Aorta (tissue), 5 donors: ENCODE data around the gene SLC16A3. TPM values are rescaled to one million over a fixed set of nuclear protein-coding genes. Genes with fewer than 3 reads are reported as not detected.

ENCODE experiments used
- ATAC-seq: fragments of 200-7000 bp; cut with Tn5 transposase; one replicate; pipeline ENCODE4 v1.9.1; 2022; ENCODE audit warnings: moderate library complexity; ENCODE audit not compliant: low FRiP score
- DNase-seq, 2 donors: peaks; one replicate each; pipeline ENCODE4 v3.0.0-alpha.2; 2020
- H3K27ac ChIP-seq, 2 donors: one replicate each; pipeline ENCODE4 v1.5.1; 2013; ENCODE audit warnings: low read length in 2 of 2, mild to moderate bottlenecking in 2 of 2, moderate library complexity in 2 of 2, control low read depth in 1 of 2, inconsistent platforms in 1 of 2, low read depth in 1 of 2
- H3K27me3 ChIP-seq, 2 donors: one replicate each; pipeline ENCODE4 v1.6.1; 2013; ENCODE audit warnings: control low read depth in 1 of 2, low read length in 1 of 2, mild to moderate bottlenecking in 1 of 2, moderate library complexity in 1 of 2; ENCODE audit not compliant: insufficient read depth in 2 of 2, control insufficient read depth in 1 of 2
- H3K36me3 ChIP-seq, 2 donors: one replicate each; pipeline ENCODE4 v1.6.1; 2013; ENCODE audit warnings: control low read depth in 1 of 2, low read length in 1 of 2, mild to moderate bottlenecking in 1 of 2; ENCODE audit not compliant: insufficient read depth in 2 of 2, control insufficient read depth in 1 of 2
- H3K4me1 ChIP-seq, 2 donors: one replicate each; pipeline ENCODE4 v1.6.1; 2013; ENCODE audit warnings: low read length in 2 of 2, control low read depth in 1 of 2, mild to moderate bottlenecking in 1 of 2, moderate library complexity in 1 of 2; ENCODE audit not compliant: insufficient read depth in 2 of 2, control insufficient read depth in 1 of 2
- H3K4me3 ChIP-seq, 2 donors: one replicate each; pipeline ENCODE4 v1.5.1; 2013; ENCODE audit warnings: low read length in 2 of 2, control low read depth in 1 of 2, mild to moderate bottlenecking in 1 of 2
- H3K9me3 ChIP-seq: one replicate; pipeline ENCODE4 v1.6.1; 2013; ENCODE audit warnings: mild to moderate bottlenecking, low read length; ENCODE audit not compliant: control insufficient read depth
- whole genome bisulfite sequencing, 2 donors: extraction: QIAGEN DNeasy Blood & Tissue Kit; methylation state at CpG; one replicate each; pipeline ENCODE4 v1.1.7; 2013; 5-methylcytosine and 5-hydroxymethylcytosine counted together
- intact Hi-C, 2 donors: fragments of 100-400 bp; cut with DNase I; formaldehyde crosslinking; loops; one replicate each; pipeline versions ENCODE4 v1.14.2 to v1.15.0; 2022
- long read RNA-seq, 2 donors: library from polyadenylated mRNA; unstranded; transcript quantifications; one replicate each; pipeline ENCODE4 v2.0.0, GENCODE V29; 2020 to 2021
- polyA plus RNA-seq, 2 donors: library from polyadenylated mRNA; stranded (reverse); fragments of 200-250 nt; gene quantifications; one replicate each; pipeline ENCODE4 v1.2.3, GENCODE V29; 2013
- total RNA-seq, 2 donors: library from RNA; stranded (reverse); fragmentation: NEBNext Ultra II Directional; extraction: Animal tissue kit (Norgen Biotek cat#: 25700); gene quantifications; one replicate each; pipeline ENCODE4 v1.2.1, GENCODE V29; 2021
- donor health status: healthy with polysubstance abuse.
- donor health status: Bipolar disorder and iron deficiency.
- donor health status: DM: no; HTN: no; CAD: no.
- donor health status: DM: no; HTN: no; CAD: no.
- donor health status: DM: yes; HTN: yes; CAD: no.

SLC16A3 gene
- total RNA-seq (10 to 100 TPM; 55.6 to 96.9 TPM), polyA plus RNA-seq (10 to 100 TPM in 1 of 2 donors, 1 to 10 TPM in 1; 7.6 to 20.3 TPM)
- long read RNA-seq, donor 1, full-length matches to known transcripts = 20 of 37 reads
- long read RNA-seq, donor 1, partial matches to known transcripts = 5 of 37 reads
- long read RNA-seq, donor 1, other reads (novel, unspliced or antisense) = 12 of 37 reads
- long read RNA-seq, donor 2, full-length matches to known transcripts = 38 of 63 reads
- long read RNA-seq, donor 2, partial matches to known transcripts = 3 of 63 reads
- long read RNA-seq, donor 2, other reads (novel, unspliced or antisense) = 22 of 63 reads

- ATAC-seq (peak; percentile 1), DNase-seq (peak; percentile 89 to 90)
- Histone ChIP-seq H3K4me3 (peak within 1 kb of the TSS; percentile 40 to 43), H3K27me3 (peaks cover 0 to 3% of the 10 kb centered on the region in 2 donors), H3K4me1 (no peaks in the 10 kb centered on the region), H3K27ac (peak within 1 kb of the TSS in 1 of 2 donors; percentile 30), H3K9me3 (no peaks in the 10 kb centered on the region), H3K36me3 (no peaks in the 10 kb centered on the region)
- WGBS, 2 donors = 2 to 5% methylated on average over 33 to 105 of the region's 105 CpGs
- intact Hi-C loops = no loop called here
Measured at GRCh38 chr17:82228842-82229697, at the start of gene SLC16A3. Gene SLC16A3, plus strand, starts transcription at chr17:82229042. Its CDS starts 6,967 bp downstream, at chr17:82236009.

DNA sequence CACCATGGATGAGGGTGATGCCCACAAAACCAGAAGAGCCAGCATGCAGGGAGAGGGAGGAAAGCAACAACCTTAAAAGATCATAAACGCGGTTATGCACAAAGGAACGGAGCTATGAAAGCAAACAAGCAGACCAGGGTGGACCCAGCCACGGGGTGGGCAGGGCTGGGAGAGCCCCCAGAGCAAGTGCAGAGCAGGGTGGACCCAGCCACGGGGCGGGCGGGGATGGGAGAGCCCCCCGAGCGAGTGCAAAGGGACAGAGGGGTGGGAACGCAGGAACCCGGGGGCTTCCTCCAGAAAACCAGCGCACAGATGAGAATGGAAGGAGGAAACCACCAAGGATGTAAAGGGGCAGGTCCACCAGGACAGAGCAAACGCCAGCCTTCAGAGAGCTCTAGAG lies 49.4 kb upstream of the SLC16A3 start:
- Histone ChIP-seq H3K4me3 (no peak overlapping the region), H3K9me3 (no peaks in the 10 kb centered on the region), H3K4me1 (no peaks in the 10 kb centered on the region), H3K27ac (no peak overlapping the region), H3K27me3 (no peaks in the 10 kb centered on the region), H3K36me3 (peaks cover 0 to 1% of the 10 kb centered on the region in 2 donors)
- intact Hi-C loops = no loop called here
- no peak for ATAC-seq
- 91 to 95% methylated on average over 13 of the region's 13 CpGs for WGBS, 2 donors
- DNase-seq = peak in 1 of 2 donors; percentile 12

GRCh38 chr17:82179946-82180475 lies 48.8 kb upstream of the SLC16A3 start:
- Histone ChIP-seq H3K27ac (no peak overlapping the region), H3K36me3 (peaks cover 0 to 1% of the 10 kb centered on the region in 2 donors), H3K4me1 (no peaks in the 10 kb centered on the region), H3K9me3 (no peaks in the 10 kb centered on the region), H3K27me3 (no peaks in the 10 kb centered on the region), H3K4me3 (no peak overlapping the region)
- ATAC-seq = no peak
- WGBS, 2 donors = 82 to 91% methylated on average over 10 of the region's 10 CpGs
- peak in 1 of 2 donors; percentile 23 for DNase-seq
- intact Hi-C loops = no loop called here

- intact Hi-C loops = no loop called here
- WGBS, 2 donors = 81 to 87% methylated on average over 31 of the region's 31 CpGs
- ATAC-seq = no peak
- H3K4me1 ChIP-seq = no peaks in the 10 kb centered on the region
- no peaks in the 10 kb centered on the region for H3K9me3 ChIP-seq
- no peaks in the 10 kb centered on the region for H3K27me3 ChIP-seq
- peak in 1 of 2 donors; percentile 37 for DNase-seq
- H3K36me3 ChIP-seq = no peaks in the 10 kb centered on the region
- no peak overlapping the region for H3K27ac ChIP-seq
- H3K4me3 ChIP-seq = no peak overlapping the region
Measured at GRCh38 chr17:82180776-82181528, 47.9 kb upstream of the SLC16A3 start.

- Histone ChIP-seq H3K27me3 (no peaks in the 10 kb centered on the region), H3K4me3 (no peak overlapping the region), H3K36me3 (no peaks in the 10 kb centered on the region), H3K9me3 (no peaks in the 10 kb centered on the region), H3K4me1 (no peaks in the 10 kb centered on the region), H3K27ac (no peak overlapping the region)
- WGBS, 2 donors = 76 to 81% methylated on average over 5 of the region's 5 CpGs
- intact Hi-C loops = no loop called here
- DNase-seq = no peak
- ATAC-seq = no peak
Measured at GRCh38 chr17:82184761-82185160, 44.1 kb upstream of the SLC16A3 start.

DNA sequence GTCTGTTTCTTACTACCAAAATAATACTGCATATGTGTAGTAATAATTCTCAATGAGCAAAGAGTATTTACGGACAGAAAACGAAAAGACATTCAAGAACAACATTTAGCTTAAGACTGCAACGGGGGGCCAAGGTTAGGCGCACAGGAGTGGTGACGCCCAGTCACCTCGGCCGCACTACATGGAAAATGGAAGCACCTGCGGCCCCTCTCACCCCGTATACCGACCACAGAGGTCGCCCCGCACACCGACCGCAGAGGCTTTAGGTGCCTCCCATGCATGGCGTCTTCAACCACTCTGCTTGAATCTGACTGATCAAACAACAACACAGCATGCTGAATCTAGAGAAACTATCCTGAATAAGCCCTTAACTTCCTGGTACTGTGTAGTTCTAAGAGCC lies 42.6 kb upstream of the SLC16A3 start:
- Histone ChIP-seq H3K36me3 (no peaks in the 10 kb centered on the region), H3K27me3 (no peaks in the 10 kb centered on the region), H3K4me1 (no peaks in the 10 kb centered on the region), H3K9me3 (no peaks in the 10 kb centered on the region), H3K27ac (no peak overlapping the region), H3K4me3 (no peak overlapping the region)
- intact Hi-C loops = no loop called here
- DNase-seq = no peak
- no peak for ATAC-seq
- 93 to 96% methylated on average over 15 of the region's 15 CpGs for WGBS, 2 donors

DNA sequence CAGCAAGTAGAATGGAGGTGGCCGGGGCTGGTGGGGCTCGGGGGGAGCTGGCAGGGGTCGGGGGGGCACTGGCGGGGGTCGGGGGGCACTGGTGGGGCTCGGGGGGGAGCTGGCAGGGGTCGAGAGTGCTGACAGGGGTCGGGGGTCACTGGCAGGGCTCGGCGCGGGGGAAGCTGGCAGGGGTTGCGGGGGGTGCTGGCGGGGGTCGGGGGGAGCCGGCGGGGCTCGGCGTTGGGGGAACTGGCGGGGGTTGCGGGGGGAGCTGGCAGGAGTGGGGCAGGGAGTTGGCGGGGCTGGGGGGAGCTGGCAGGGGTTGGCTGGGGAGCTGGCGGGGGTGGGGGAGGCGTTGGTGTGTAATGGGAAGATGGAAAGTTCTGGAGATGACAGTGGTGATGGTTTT lies 41.3 kb upstream of the SLC16A3 start:
- intact Hi-C loops = no loop called here
- 91 to 92% methylated on average over 21 to 23 of the region's 23 CpGs for WGBS, 2 donors

More for the DNA sequence above, 41.3 kb upstream of the SLC16A3 start:
- no peak overlapping the region for H3K4me3 ChIP-seq
- peaks cover 0 to 1% of the 10 kb centered on the region in 2 donors for H3K36me3 ChIP-seq
- no peaks in the 10 kb centered on the region for H3K27me3 ChIP-seq
- no peaks in the 10 kb centered on the region for H3K9me3 ChIP-seq
- no peak overlapping the region for H3K27ac ChIP-seq
- DNase-seq (no peak), ATAC-seq (no peak)
- H3K4me1 ChIP-seq = no peaks in the 10 kb centered on the region
